ENCODE measurements around the gene RHOU.

RHOU gene

GRCh38 chr1:228744356-228744755 lies 9.1 kb downstream of the RHOU start:
- DNase-seq (ENCODE audit: low read depth) = no peak
- no peak for TF ChIP-seq CTCF (conservative IDR thresholded peaks at IDR 0.05; ENCODE audit: low read depth, low read length)
- H3K4me3 ChIP-seq (ENCODE audit: low read depth, low read length) = no peak overlapping the region

GRCh38 chr1:228744918-228745317 lies 9.6 kb downstream of the RHOU start:
- H3K4me3 ChIP-seq (ENCODE audit: low read depth, low read length) = no peak overlapping the region
- no peak for TF ChIP-seq CTCF (conservative IDR thresholded peaks at IDR 0.05; ENCODE audit: low read depth, low read length)
- DNase-seq (ENCODE audit: low read depth) = no peak

GRCh38 chr1:228745497-228745896 lies 10.2 kb downstream of the RHOU start:
- no peak overlapping the region for H3K4me3 ChIP-seq (ENCODE audit: low read depth, low read length)
- no peak for TF ChIP-seq CTCF (conservative IDR thresholded peaks at IDR 0.05; ENCODE audit: low read depth, low read length)
- no peak for DNase-seq (ENCODE audit: low read depth)

GRCh38 chr1:228747301-228747935 lies 12.1 kb downstream of the RHOU start:
- no peak overlapping the region for H3K4me3 ChIP-seq (ENCODE audit: low read depth, low read length)
- no peak for TF ChIP-seq CTCF (conservative IDR thresholded peaks at IDR 0.05; ENCODE audit: low read depth, low read length)
- no peak for DNase-seq (ENCODE audit: low read depth)

GRCh38 chr1:228748029-228748428 lies 12.8 kb downstream of the RHOU start:
- H3K4me3 ChIP-seq (ENCODE audit: low read depth, low read length) = no peak overlapping the region
- no peak for TF ChIP-seq CTCF (conservative IDR thresholded peaks at IDR 0.05; ENCODE audit: low read depth, low read length)
- no peak for DNase-seq (ENCODE audit: low read depth)

- TF ChIP-seq CTCF (conservative IDR thresholded peaks at IDR 0.05; ENCODE audit: low read depth, low read length) = no peak
- DNase-seq (ENCODE audit: low read depth) = no peak
- no peak overlapping the region for H3K4me3 ChIP-seq (ENCODE audit: low read depth, low read length)
Measured at GRCh38 chr1:228748431-228748830, 13.2 kb downstream of the RHOU start.

GRCh38 chr1:228749765-228750164 lies 14.5 kb downstream of the RHOU start:
- TF ChIP-seq CTCF (conservative IDR thresholded peaks at IDR 0.05; ENCODE audit: low read depth, low read length) = no peak
- no peak for DNase-seq (ENCODE audit: low read depth)
- H3K4me3 ChIP-seq (ENCODE audit: low read depth, low read length) = no peak overlapping the region

All from choroid plexus epithelial cell (primary cell).